ENCODE data around the gene ACKR2. TPM values are rescaled to one million over a fixed set of nuclear protein-coding genes. Genes with fewer than 3 reads are reported as not detected.
A peak's percentile ranks its signal among the peaks of the same experiment; 100 is the strongest.

The ACKR2 gene
- total and polyA plus RNA-seq, 2 experiments from 2014 or later = 0.35 TPM; not detected in 1

DNA sequence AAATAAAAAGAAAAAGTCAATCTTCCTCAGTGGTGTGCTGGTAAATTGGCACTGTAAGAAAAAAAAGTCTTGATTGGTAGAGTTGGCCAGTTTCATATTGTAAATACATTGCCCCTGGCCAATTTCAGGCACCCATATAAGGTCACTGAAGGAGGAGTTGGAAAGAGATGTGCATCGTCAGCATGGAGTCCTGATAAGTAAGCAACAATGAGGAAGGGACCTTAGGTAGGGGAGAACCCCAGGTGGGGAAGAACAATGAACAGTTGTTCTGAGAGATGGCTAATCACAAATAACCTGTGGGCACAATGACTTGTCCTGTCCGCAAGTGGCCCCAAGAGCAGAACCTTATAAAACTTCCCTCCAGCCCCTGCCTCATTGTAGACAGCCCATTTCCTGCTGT is 75.1 kb downstream of the ACKR2 start:
- Mint-ChIP-seq H3K36me3 (ENCODE audit: low read depth) (no peaks in the 10 kb centered on the region; the same call in 2 of the 3 replicates), H3K4me1 (peaks cover 34% of the 10 kb centered on the region), H3K27me3 (ENCODE audit: insufficient read depth, low read depth, poor library complexity) (no peaks in the 10 kb centered on the region), H3K4me3 (no peak overlapping the region), H3K27ac (no peak overlapping the region), H3K9me3 (no peaks in the 10 kb centered on the region)
- Histone ChIP-seq H3K27ac (ENCODE audit: low read depth) (no peak overlapping the region), H2AFZ (0 out of 2 replicates have a peak overlapping the region, but pooled peaks have one; percentile 3), H3K4me2 (no peak overlapping the region), H3K9me2 (ENCODE audit: insufficient read depth) (no peaks in the 10 kb centered on the region; the same call in none of the 2 replicates), H3F3A (replicated peaks; ENCODE audit: low read depth) (0 out of 2 replicates have a peak, but pooled peaks cover 4% of the 10 kb centered on the region), H4K20me1 (replicated peaks; ENCODE audit: insufficient read depth) (no peaks in the 10 kb centered on the region), H3K4me1 (ENCODE audit: insufficient read depth) (peaks cover 23% of the 10 kb centered on the region), H3K36me3 (ENCODE audit: insufficient read depth) (no peaks in the 10 kb centered on the region), H3K79me2 (replicated peaks; ENCODE audit: insufficient read depth) (no peaks in the 10 kb centered on the region), H3K27me3 (ENCODE audit: insufficient read depth) (no peaks in the 10 kb centered on the region), H3K4me3 (no peak overlapping the region)
- ATAC-seq (no peak), DNase-seq (ENCODE audit: low spot score) (no peak)
- TF ChIP-seq POLR2AphosphoS5 (IDR thresholded peaks at IDR 0.05; ENCODE audit: low read depth) (no peak), STAT1 (IDR thresholded peaks at IDR 0.05; ENCODE audit: unreplicated experiment) (no peak), ZNF462 (CRISPR knock-in tag; IDR thresholded peaks at IDR 0.05) (no peak), ZNF114 (CRISPR knock-in tag; IDR thresholded peaks at IDR 0.05) (no peak), NANOG (IDR thresholded peaks at IDR 0.05; ENCODE audit: borderline replicate concordance) (no peak), JUNB (IDR thresholded peaks at IDR 0.05; ENCODE audit: unreplicated experiment) (no peak), EZH2phosphoT487 (IDR thresholded peaks at IDR 0.05; ENCODE audit: unreplicated experiment) (no peak), REST (IDR thresholded peaks at IDR 0.05; ENCODE audit: unreplicated experiment) (no peak), ZNF331 (CRISPR knock-in tag; IDR thresholded peaks at IDR 0.05; ENCODE audit: low read depth) (no peak), CREB1 (CRISPR knock-in tag; IDR thresholded peaks at IDR 0.05; ENCODE audit: low read depth) (no peak), EZH2 (IDR thresholded peaks at IDR 0.05; ENCODE audit: low read depth, unreplicated experiment) (no peak)
- TF ChIP-seq, protein P1, sequence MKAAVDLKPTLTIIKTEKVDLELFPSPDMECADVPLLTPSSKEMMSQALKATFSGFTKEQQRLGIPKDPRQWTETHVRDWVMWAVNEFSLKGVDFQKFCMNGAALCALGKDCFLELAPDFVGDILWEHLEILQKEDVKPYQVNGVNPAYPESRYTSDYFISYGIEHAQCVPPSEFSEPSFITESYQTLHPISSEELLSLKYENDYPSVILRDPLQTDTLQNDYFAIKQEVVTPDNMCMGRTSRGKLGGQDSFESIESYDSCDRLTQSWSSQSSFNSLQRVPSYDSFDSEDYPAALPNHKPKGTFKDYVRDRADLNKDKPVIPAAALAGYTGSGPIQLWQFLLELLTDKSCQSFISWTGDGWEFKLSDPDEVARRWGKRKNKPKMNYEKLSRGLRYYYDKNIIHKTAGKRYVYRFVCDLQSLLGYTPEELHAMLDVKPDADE (IDR thresholded peaks at IDR 0.05) = no peak

All from GM23338 (cell line).